Gastroesophageal sphincter (tissue), 4 donors: ENCODE measurements around the gene RUFY2. TPM values are rescaled to one million over a fixed set of nuclear protein-coding genes. Genes with fewer than 3 reads are reported as not detected.
"Not testable (repeated sequence)": the region's sequence is repeated elsewhere in the genome, so short reads cannot be mapped to it uniquely, and the experiment has no call there.

Experiments used
- ATAC-seq: fragments of 150-250 bp; one replicate; pipeline ENCODE4 v1.9.1; 2016; ENCODE audit warnings: mild to moderate bottlenecking, moderate library complexity
- H3K27ac ChIP-seq, 4 donors: fragments of 200-600 bp; sonication (generic) in 3 of 4; 1 replicate in 3 of 4; 2 replicates in 1 of 4; pipeline ENCODE4 v1.5.1; 2016 to 2019
- H3K27me3 ChIP-seq: fragments of 200-600 bp; sonication (generic); one replicate; pipeline ENCODE4 v1.5.1; 2019
- H3K36me3 ChIP-seq, 2 donors: fragments of 200-600 bp; sonication (generic); one replicate each; pipeline ENCODE4 v1.5.1; 2019; ENCODE audit warnings: control low read depth in 1 of 2
- H3K4me1 ChIP-seq, 3 donors: fragments of 200-600 bp; sonication (generic); 1 replicate in 2 of 3; 2 replicates in 1 of 3; pipeline ENCODE4 v1.5.1; 2016 to 2019; ENCODE audit warnings: control low read depth in 2 of 3
- H3K4me3 ChIP-seq, 2 donors: fragments of 200-600 bp; sonication (generic); one replicate each; pipeline ENCODE4 v1.5.1; 2019; ENCODE audit warnings: mild to moderate bottlenecking in 1 of 2, moderate library complexity in 1 of 2
- H3K9me3 ChIP-seq, 3 donors: fragments of 200-600 bp; sonication (generic); one replicate each; pipeline ENCODE4 v1.5.1; 2017 to 2019; ENCODE audit warnings: control low read depth in 2 of 3
- CTCF ChIP-seq, 4 experiments: fragments of 200-600 bp in 2 of 4; fragments of 450-650 bp in 2 of 4; sonication (generic) in 1 of 4; IDR thresholded peaks; one replicate each; pipeline ENCODE4 v1.5.1; 2017 to 2019; ENCODE audit warnings: antibody characterized with exemption in 4 of 4, mild to moderate bottlenecking in 2 of 4, moderate library complexity in 2 of 4
- EP300 ChIP-seq: sonication (generic); formaldehyde crosslinking; IDR thresholded peaks from one replicate; pipeline ENCODE4 v1.6.1; 2017; ENCODE audit warnings: antibody characterized with exemption, mild to moderate bottlenecking
- POLR2A ChIP-seq, 2 donors: fragments of 450-650 bp; IDR thresholded peaks; one replicate each; pipeline ENCODE4 v1.6.1; 2017; ENCODE audit warnings: antibody characterized with exemption in 2 of 2, mild to moderate bottlenecking in 2 of 2, moderate library complexity in 1 of 2
- POLR2AphosphoS5 ChIP-seq: sonication (generic); formaldehyde crosslinking; IDR thresholded peaks from one replicate; pipeline ENCODE4 v1.6.1; 2017; ENCODE audit warnings: antibody characterized with exemption
- WGBS, 2 donors: methylation state at CpG; one replicate each; pipeline ENCODE4 v1.1.5; 2018; ENCODE audit warnings: low coverage in 1 of 2; 5-methylcytosine and 5-hydroxymethylcytosine counted together
- total RNA-seq, 4 donors: library from RNA; depleted of rRNA; stranded (reverse); fragments of >200 nt; gene quantifications; one replicate each; pipeline ENCODE4 v1.1.0, GENCODE V29; 2016

RUFY2 gene
- 10 to 100 TPM; 17.9 to 29.0 (median 26.0) TPM for total RNA-seq

GRCh38 chr10:68406815-68407548, at the start of gene RUFY2:
RUFY2 (minus strand) TSS chr10:68407277; CDS start chr10:68407189, 88 bp downstream.
- Histone ChIP-seq H3K27me3 (no peaks in the 10 kb centered on the region), H3K27ac (peak within 1 kb of the TSS; percentile 81 to 97 (median 96)), H3K4me1 (peaks cover 0 to 37% (median 0%) of the 10 kb centered on the region in 3 donors), H3K36me3 (peaks cover 0 to 4% of the 10 kb centered on the region in 2 donors), H3K9me3 (no peaks in the 10 kb centered on the region), H3K4me3 (peak within 1 kb of the TSS; percentile 96 to 99)
- TF ChIP-seq EP300 (no peak), POLR2AphosphoS5 (peak; percentile 40), POLR2A (IDR thresholded peaks at IDR 0.05) (peak; percentile 70 to 73), CTCF (IDR thresholded peaks at IDR 0.05) (peak; percentile 42 to 95 (median 84))
- peak; percentile 96 for ATAC-seq
- WGBS, 2 donors: 0% methylated on average over 5 of the region's 79 CpGs; no CpG with 5 or more reads in 1 of the 2 donors

- not testable (repeated sequence) for H3K4me3 ChIP-seq, ATAC-seq, H3K36me3 ChIP-seq, H3K27me3 ChIP-seq, H3K4me1 ChIP-seq, H3K9me3 ChIP-seq
- peak overlapping the region in 1 of 4 donors; percentile 58 for H3K27ac ChIP-seq
- 56 to 73% methylated on average over 4 to 7 of the region's 7 CpGs for WGBS, 2 donors
Measured at GRCh38 chr10:68449698-68450097, 42.6 kb upstream of the RUFY2 start.

DNA sequence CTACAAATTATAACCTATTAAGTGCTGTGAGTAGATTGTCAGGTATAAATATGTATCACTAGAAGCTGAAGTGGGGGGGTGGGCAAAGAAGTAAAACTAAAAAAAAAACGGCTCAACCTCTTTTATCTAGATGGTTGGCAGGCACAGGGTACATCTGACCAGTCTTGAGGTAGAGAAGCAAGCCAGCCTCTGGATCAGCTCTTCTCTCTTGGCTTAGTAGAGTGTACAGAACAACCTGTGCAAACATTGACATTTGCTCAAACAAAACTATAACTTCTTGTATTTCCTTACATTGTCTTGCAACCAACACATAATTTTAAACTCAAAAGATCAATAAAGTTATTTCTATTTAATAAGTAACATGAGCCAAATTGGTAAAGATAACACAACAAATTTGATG, 39.1 kb upstream of the RUFY2 start:
- no peaks in the 10 kb centered on the region for H3K36me3 ChIP-seq
- H3K4me1 ChIP-seq: no peaks in the 10 kb centered on the region
- WGBS, 2 donors: 73 to 85% methylated on average over 1 of the region's 1 CpG
- H3K27ac ChIP-seq: no peak overlapping the region
- ATAC-seq: no peak
- TF ChIP-seq EP300 (no peak), POLR2A (IDR thresholded peaks at IDR 0.05) (no peak), POLR2AphosphoS5 (no peak), CTCF (IDR thresholded peaks at IDR 0.05) (no peak)
- H3K9me3 ChIP-seq: no peaks in the 10 kb centered on the region
- no peaks in the 10 kb centered on the region for H3K27me3 ChIP-seq
- no peak overlapping the region for H3K4me3 ChIP-seq

GRCh38 chr10:68442971-68443370, 35.9 kb upstream of the RUFY2 start:
- no peak overlapping the region for H3K27ac ChIP-seq
- ATAC-seq: no peak
- no peak overlapping the region for H3K4me3 ChIP-seq
- peaks cover 0 to 3% of the 10 kb centered on the region in 2 donors for H3K36me3 ChIP-seq
- 91 to 95% methylated on average over 2 of the region's 2 CpGs for WGBS, 2 donors
- TF ChIP-seq POLR2AphosphoS5 (no peak), POLR2A (IDR thresholded peaks at IDR 0.05) (no peak), EP300 (no peak), CTCF (IDR thresholded peaks at IDR 0.05) (no peak)
- H3K9me3 ChIP-seq: no peaks in the 10 kb centered on the region
- H3K4me1 ChIP-seq: no peaks in the 10 kb centered on the region
- H3K27me3 ChIP-seq: no peaks in the 10 kb centered on the region

- H3K36me3 ChIP-seq: peaks cover 0 to 3% of the 10 kb centered on the region in 2 donors
- ATAC-seq: no peak
- TF ChIP-seq POLR2A (IDR thresholded peaks at IDR 0.05) (no peak), EP300 (no peak), POLR2AphosphoS5 (no peak), CTCF (IDR thresholded peaks at IDR 0.05) (no peak)
- no peaks in the 10 kb centered on the region for H3K4me1 ChIP-seq
- no peaks in the 10 kb centered on the region for H3K9me3 ChIP-seq
- no peak overlapping the region for H3K27ac ChIP-seq
- WGBS, 2 donors: 94 to 100% methylated on average over 3 of the region's 3 CpGs
- no peak overlapping the region for H3K4me3 ChIP-seq
- no peaks in the 10 kb centered on the region for H3K27me3 ChIP-seq
Measured at GRCh38 chr10:68440898-68441297, 33.8 kb upstream of the RUFY2 start.
